ENCODE data around the gene ASAP3. TPM values are rescaled to one million over a fixed set of nuclear protein-coding genes. Genes with fewer than 3 reads are reported as not detected.

Gene ASAP3
- total RNA-seq, 1 donor from 2014 or later = 11.5 TPM

DNA sequence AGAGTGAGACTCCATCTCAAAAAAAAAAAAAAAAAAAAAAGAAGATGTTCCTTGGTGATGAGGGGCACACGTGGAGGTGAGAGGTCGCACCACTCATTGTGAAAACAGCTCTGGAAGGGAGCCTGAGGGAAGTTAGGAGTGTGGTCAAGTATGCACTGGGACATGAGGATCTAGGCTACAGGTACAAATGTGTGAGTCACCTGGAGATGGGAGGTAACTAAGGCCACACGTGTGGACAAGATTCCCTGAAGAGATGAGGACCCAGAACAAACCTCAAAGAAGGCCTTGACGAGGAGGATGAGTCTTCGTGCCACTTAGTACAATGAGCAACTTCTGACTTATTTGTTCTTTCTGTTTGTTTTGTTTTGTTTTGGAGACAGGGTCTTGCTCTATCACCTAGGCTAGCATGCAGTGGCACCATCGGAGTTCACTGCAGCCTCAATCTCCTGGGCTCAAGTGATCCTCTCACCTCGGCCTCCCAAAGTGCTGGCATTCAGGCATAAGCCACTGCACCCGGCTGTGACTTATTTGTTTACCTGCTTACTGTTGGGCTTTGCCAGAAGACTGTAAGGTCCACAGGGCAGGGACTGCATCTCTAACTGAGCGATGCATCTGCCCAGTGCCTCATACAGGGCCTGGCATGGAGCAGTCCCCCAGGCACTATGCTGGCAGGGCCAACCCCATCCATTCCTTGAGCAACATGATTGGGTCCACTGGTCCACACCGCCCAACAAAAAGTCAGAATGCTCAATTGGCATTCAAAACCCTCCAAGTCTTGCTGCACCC, 6.4 kb downstream of the ASAP3 start:
- no peak for DNase-seq (ENCODE audit: low read depth)
- H3K4me3 ChIP-seq (ENCODE audit: low read depth, low read length) = no peak overlapping the region
- TF ChIP-seq CTCF (conservative IDR thresholded peaks at IDR 0.05; ENCODE audit: low read depth, low read length) = no peak

DNA sequence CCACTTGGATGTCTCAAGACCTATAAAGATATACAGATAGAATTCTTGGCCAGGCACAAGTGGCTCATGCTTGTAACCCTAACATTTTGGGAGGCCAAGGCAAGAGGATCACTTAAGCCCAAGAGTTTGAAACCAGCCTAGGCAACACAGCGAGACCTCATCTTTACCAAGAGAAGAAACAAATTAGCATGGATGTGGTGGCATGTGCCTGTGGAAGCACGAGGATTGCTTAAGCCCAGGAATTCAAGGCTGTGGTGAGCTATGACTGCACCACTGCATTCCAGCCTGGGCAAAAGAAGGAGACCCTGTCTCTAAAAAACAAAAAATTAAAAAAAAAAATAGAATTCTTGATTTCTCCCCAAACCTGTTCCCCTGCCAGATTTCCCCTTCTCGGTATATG, 8.3 kb downstream of the ASAP3 start:
- no peak for DNase-seq (ENCODE audit: low read depth)
- H3K4me3 ChIP-seq (ENCODE audit: low read depth, low read length) = no peak overlapping the region
- TF ChIP-seq CTCF (conservative IDR thresholded peaks at IDR 0.05; ENCODE audit: low read depth, low read length) = no peak

GRCh38 chr1:23475134-23475628, 8.8 kb downstream of the ASAP3 start:
- no peak for TF ChIP-seq CTCF (conservative IDR thresholded peaks at IDR 0.05; ENCODE audit: low read depth, low read length)
- no peak for DNase-seq (ENCODE audit: low read depth)
- H3K4me3 ChIP-seq (ENCODE audit: low read depth, low read length) = no peak overlapping the region

DNA sequence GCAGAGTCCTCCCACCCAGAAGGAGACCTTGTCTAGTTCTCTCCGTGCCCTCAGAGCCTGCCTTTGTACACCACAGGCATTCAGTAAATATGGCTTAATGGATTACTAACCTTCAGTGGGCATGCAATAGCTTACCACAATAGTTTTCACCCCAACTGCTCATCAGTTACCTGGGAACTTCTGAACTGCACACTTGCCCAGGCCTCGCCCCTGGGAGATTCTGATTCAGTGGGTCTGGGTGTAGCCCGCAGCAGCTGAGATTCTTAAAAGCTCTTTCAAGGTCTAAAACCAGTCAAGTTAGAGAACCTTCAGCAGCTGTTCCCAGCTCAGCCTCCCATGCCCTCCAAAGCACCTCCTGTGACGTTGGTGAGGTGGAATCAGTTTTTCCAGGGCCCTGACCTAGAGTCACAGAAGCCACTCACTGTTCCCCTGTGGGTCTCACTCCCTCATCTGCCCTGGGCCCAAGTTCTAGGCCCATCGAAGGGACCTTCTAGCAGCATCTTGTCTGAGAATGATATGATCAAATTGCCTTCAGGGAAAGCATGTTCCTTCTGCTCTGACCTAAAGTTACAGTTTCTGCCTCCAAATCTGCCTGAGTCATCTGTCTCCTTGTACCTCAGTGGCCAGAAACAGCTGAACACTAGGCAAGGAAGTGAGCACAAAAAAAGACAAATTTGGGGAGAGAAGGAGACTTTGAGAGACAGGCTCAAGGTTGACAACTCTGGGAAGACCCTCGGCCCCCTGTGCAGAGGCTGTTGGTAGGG, 10.8 kb downstream of the ASAP3 start:
- H3K4me3 ChIP-seq (ENCODE audit: low read depth, low read length) = no peak overlapping the region
- peak; percentile 56 for DNase-seq (ENCODE audit: low read depth)
- no peak for TF ChIP-seq CTCF (conservative IDR thresholded peaks at IDR 0.05; ENCODE audit: low read depth, low read length)

DNA sequence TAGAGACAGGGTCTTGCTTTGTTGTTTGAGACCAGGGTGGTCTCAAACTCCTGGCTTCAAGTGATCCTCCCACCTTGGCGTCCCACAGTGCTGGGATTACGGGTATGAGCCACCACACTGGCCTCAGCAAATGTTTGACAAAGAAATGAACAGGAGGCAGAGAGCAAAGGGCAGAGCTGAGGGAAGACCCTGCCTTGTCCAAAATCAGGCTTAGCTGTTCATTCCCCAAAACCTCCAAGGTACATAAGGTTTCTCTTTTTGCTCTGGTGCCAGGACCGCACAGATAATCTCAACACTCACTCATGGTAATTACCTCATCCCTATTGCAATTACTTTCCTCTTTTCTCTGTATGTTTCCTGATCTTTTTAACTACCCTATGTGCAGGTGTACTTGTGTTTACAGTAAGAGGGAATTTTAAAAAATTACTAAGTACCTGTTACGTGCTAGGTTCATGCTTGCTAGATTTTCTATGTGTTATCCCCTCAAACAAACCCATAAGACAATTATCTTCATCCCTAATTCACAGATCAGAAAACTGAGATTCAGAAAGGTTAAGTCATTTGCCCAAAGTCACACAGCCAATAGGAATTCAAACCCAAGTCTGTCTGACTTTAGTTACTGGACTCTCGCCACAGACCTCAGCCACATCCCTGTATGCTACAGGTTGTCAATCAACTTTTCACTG, 11.5 kb downstream of the ASAP3 start:
- DNase-seq (ENCODE audit: low read depth) = no peak
- H3K4me3 ChIP-seq (ENCODE audit: low read depth, low read length) = no peak overlapping the region
- no peak for TF ChIP-seq CTCF (conservative IDR thresholded peaks at IDR 0.05; ENCODE audit: low read depth, low read length)

- TF ChIP-seq CTCF (conservative IDR thresholded peaks at IDR 0.05; ENCODE audit: low read depth, low read length) = no peak
- DNase-seq (ENCODE audit: low read depth) = no peak
- no peak overlapping the region for H3K4me3 ChIP-seq (ENCODE audit: low read depth, low read length)
These were observed 12.4 kb downstream of the ASAP3 start for GRCh38 chr1:23471473-23472075.

Data from epithelial cell of proximal tubule (primary cell).